GM19240 (cell line): Measurements from ENCODE around the gene SUV39H1.

Source experiments
- DNase-seq: peaks from one replicate; pipeline ENCODE4 v3.0.0; 2011; ENCODE audit warnings: low spot score; ENCODE audit not compliant: insufficient read length

Gene SUV39H1

DNA sequence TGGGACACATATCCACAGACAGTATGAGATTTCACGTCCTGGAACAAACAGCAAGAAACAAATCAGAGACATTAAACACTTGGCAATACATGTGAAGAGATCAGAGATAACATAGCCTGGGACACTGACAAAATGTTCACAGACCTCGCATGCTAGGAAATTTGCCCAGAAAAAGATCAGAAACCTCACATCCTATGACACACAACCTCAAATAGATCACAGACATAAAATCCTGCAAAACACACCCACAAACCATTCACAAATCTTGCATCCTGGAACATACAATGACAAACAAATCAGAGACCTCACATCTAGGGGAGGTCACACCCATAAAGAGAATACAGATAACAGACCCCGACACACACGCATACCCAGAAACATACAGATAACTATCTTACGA lies 18.0 kb downstream of the SUV39H1 start:
- no peak for DNase-seq

DNA sequence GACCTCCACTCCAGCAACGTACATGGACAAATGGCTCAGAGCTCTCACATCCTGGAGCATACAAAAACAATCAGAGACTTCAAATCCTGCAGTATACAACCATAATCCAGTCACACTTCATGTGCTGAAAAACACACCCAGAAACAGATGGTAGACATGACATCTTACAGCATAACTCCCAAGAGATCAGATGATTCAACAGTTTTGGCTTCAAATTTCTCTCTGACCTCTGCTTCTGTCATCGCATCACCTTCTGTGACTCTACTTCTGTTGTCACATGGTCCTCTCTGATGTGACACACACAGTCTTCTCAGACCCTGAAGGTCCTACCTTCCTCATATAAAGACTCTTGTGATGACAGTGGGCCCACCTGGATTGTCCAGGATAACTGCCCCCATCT lies 18.5 kb downstream of the SUV39H1 start:
- no peak for DNase-seq

DNA sequence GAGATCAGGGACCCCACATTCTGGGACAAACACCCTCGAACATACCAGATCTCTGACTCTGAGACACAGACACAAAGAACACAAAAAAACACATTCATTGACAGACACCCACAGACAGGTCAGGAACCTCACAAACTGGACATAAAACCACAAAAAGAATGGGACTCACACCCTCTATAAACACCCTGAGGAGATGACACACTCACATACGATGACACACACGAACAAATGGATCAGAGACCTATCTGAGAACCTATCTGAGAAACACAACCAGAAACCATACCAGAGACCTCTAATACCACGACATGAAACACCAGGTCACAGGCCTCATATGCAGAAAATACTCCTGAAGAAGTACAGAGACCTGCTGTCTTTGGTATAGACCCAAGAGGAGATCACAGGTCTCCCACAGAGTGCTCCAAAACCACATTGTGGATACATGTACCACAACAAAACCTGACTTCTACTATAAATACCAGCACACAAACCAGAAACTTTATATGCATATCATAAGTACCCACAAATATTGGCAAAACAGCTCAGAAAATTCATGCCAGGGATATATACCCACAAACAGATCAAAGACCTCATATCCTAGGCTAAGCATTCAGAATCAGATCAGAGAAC lies 19.5 kb downstream of the SUV39H1 start:
- no peak for DNase-seq

DNA sequence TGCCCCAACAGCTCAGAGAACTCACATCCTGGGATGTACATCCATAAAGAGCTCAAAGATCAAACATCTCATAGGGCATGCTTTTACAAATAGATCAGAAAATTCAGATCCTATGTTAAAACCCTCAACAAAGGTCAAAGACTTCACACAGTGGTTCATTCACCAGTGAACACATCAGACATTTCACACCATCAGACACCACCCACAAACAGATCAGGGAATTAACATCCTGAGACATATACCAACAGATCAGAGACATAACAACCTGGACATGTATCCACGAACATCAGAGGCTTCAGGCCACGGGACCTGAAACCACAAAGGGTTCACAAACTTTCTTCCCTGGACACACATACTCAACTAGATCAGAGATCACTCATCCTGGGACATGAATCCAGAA lies 23.4 kb downstream of the SUV39H1 start:
- DNase-seq = no peak

DNA sequence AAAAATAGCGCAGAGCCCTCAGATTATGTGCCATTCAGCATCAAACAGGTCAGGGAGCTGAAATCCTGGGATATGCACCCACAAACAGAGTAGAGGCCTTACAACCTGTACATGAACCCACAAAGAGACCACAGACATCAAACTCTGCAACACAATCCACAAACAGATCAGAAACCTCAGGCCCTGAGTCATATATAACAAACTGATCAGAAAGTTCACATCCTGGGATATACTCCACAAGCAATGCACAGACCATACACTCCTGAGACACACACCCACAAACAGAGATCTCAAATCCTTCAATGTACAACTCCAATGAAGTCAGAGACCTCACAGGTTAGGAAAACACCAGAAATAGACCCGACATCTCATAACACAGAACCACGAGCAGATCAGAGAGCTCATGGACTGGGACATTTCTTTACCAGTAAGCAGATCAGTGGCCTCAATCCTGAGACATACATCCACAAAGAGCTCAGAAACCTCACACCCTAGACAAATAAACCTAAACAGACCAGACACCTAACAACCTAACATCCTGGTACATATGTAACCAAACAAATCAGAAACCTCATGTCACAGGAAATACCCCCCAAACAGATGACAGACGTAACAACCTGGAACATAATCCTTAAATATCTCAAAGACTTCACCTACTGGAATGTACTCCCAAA lies 24.2 kb downstream of the SUV39H1 start:
- DNase-seq = no peak

DNA sequence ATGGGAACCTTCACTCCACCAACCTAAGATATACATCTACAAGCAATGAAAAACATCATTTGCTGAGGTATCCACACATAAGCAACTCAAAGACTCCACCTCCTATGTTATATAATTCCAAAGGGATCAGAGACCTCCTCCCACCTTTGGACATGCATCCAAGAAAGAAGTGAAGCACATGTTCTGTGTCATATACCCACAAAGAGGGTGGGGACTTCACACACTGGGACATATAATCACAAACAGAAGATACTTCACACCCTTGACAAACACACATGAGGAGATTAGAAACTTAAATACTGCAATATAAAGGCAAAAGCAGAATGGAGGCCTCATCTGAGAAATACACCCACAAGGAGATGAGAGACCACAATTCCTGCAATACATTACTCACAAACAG lies 25.4 kb downstream of the SUV39H1 start:
- DNase-seq = no peak

DNA sequence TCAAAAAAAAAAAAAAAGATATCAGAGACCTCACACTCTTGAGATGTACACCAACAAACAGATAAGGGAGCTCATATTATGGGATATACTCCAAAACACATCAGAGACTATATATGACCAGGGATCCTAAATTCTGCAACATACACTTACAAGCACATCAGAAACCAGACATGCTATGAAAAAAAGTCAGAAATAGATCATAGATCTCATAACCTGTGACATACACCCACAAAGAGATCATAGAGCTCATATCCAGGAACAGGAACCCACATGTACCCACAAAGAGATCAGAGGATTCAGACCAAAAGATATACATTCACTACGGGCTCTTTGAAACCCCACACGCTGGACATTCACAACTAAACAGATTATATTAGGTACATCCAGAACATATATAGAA lies 30.1 kb downstream of the SUV39H1 start:
- DNase-seq = no peak

DNA sequence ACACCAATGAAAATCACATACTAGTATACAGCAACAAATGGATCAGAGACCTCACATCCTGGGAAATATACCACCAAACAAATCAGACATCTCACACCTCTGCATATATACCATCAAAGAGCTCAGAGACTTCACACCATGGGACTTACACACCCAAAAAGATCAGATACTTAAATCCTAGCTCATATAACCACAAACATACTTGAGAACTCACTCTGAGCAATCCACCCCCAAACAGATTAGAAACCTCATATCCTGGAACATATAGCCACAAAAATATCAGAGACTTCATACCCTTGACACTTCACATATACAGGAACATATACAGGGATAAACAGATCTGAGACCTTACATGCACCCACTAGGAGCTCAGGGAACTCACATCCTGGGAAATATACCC lies 32.1 kb downstream of the SUV39H1 start:
- no peak for DNase-seq

DNA sequence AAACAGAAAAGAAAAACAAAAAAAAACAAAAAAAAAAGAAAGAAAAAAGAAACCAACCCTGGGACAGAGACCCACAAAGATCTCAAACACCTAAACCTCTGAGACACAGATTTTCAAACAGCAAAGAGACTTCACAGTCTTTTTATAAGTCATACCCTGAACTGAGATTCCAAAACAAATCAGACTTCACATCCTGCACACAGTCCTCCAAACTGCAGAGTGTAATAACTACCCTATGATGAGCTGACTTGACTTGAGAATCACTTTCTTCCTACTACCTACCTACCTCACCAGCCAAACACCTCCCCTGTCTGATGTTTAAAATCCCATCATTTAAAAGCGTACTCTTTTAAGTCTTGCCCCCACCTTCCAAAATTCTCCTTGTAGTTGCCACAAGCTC lies 39.8 kb downstream of the SUV39H1 start:
- no peak for DNase-seq

DNA sequence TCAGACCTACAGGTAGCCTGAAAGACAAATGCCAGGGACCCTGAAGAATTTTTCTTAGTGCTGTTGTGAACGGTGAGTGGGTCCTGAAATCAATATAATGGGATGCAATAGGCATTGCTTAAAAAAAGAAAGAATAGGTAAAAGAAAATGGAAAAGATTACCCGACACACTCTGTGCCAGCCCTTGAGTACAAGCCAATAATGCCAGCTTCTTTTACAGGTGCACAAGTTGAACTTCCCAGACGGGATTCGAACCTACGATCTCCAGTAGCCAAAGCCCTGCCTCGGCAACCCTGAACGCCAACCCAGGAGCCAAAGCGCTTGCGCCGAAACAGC lies 40.3 kb downstream of the SUV39H1 start:
- no peak for DNase-seq

DNA sequence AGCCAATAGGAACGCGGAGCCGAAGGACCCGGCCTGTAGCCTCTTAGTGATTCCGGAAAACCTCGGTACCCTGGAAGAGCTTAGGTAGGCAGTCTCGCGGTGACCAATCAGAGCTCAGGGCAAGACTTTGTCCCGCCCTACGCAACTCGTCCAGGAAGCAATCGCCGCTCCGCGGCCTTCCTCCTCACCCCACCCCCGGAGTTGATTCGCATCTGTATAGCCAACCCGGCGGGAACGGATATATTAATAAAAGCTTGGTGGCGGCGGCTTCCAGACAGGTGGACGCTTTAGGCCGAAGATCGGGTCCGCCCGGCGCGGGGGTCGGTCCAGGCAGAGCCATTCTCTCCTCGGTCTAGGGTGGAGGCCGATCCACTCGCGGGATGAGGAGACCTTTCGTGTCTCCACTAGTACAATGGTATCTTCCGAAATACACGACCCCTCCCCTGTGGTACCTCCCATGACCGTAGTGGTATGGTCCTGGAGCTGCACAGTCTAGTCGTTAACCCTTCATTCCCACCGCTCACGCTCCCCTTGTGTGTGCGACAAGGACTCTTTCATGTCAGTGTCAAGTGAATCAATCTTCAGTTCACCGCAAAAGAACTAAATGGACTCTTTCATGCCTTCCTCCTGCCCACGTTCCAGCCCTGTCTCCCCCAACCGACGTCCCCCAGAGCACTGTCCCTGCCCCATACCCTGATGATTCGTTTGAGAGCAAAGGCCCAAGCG lies 40.8 kb downstream of the SUV39H1 start:
- DNase-seq = peak; percentile 83

DNA sequence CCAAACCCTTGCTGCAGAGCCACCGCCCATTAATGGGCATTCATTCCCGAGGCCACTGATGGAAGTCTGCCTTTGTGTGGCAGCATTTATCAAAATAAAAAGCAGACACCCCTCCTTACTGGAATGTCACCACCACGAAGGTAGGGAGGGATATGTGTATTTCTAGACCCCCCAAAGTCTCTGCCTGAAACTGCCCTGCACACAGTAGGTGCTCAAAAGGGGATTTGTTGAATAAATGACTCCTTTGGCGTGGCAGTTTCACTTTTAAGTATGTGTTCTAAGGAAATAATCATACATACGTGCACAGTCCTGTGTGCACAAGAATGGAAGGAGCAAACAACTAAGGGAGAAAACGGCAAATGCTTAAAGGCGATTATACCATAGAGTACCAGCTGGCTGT lies 41.4 kb downstream of the SUV39H1 start:
- DNase-seq = no peak

DNA sequence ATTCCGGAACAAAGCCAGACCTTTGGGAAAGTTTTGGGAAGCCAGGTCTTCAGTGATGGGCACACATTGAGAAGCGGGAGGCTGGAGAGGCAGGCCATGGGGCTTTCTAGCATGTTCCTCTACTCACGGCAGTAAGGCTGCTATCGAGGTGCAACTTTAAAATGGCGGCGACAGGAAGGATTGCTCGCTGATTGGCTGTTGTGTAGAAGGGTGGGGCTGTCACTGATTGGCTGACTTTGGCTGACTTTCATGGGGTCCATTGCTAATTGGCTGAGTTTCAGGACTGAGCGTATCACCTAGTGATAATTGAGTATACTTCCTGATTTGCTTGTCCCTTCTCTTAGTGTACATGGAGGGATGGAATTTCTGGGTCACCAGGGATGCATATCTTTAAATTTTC lies 45.3 kb downstream of the SUV39H1 start:
- no peak for DNase-seq

DNA sequence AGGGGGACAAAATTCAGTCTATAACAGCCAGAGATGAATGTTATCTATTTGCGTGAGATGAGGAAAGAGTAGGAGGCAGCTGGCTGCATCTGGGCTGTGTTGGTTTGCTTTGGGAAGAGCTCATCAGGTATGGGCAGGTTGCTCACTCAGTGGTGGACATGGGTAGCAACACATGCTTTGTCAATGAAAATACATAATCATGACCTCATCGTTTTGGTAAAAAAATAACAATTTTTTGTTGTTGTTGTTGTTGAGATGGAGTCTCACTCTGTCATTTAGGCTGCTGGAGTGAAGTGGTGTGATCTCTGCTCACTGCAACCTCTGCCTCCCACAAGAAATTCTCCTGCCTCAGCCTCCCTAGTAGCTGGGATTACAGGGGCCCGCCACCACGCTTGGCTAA lies 48.7 kb downstream of the SUV39H1 start:
- DNase-seq = no peak

DNA sequence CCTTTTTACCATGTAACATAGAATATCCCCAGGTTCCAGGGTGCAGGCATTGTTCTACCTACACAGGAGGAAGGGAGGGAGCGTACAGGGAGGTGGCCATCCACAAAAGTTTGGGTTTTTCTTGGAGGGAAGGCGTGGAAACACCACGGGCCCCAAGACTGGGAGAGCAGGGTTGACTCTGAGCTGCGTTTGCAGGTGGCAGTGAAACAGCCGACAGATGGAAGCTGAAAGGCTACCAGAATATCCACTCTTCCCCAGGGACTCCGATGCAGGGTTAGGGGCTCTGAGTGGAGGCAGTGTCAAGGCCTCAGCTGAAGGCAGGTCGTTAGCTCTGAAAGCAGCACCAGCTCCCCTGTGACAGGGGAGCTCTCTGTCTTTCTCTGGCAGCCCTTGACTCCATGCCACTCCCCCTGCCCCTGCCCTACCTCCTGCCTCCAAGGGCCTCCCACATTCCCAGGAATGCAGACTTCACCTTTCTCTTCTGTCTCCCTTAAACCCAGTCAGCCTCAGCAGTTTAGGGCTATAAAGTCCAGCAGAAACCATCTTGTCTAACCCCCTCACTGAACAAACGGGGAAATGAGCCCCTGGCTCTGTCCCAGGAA lies 51.0 kb downstream of the SUV39H1 start:
- DNase-seq = no peak

DNA sequence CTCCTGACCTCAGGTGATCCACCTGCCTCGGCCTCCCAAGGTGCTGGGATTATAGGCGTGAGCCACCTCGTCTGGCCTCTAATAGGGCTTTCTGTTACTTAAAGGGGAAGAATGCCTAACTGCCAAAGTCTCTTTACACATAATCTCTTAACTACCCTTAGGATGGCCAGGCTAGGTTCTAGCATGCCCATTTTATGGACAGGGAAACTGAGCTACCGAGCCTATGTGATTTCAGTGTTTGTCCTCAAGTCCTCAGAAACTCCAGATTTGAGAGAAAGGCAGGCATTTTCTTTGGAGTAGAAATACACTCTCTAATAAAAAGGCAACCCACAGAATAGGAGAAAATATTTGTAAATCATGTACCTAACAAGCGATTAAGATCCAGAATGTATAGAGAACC lies 52.6 kb downstream of the SUV39H1 start:
- DNase-seq = no peak

DNA sequence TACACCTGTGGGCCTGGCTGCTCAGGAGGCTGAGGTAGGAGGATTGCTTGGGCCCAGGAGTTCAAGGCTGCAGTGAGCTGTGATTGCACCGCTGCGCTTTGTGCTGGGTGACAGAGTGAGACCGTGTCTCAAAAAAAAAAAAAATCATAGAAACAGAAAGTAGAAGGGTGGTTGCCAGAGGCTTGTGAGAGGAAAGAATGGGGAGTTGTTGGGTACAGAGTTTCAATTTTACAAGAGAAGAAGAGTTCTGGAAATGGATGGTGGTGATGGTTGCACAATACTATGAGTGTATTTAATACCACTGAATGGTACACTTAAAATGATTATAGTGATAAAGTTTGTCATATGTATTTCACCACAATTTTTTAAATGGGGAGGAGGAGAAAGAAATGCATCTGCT lies 54.8 kb downstream of the SUV39H1 start:
- DNase-seq = no peak

DNA sequence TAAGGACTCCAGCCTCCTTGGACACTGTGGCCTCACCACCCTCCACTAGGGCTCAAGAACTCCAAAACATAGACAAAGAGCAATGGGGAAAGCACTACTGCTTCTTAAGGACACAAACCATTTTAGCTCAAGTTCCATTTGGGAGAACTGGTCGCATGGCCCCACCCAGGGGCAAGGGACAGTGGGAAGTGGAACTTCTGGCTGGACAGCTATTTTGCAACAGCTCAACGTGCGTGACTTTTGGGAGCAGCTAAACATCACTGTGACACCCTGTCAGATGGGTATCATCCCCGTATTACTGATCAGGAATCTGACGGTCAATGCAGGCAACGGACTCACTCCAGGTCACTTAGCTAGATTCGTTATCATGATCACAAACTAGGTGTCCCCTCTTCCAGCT lies 56.0 kb downstream of the SUV39H1 start:
- DNase-seq = no peak

DNA sequence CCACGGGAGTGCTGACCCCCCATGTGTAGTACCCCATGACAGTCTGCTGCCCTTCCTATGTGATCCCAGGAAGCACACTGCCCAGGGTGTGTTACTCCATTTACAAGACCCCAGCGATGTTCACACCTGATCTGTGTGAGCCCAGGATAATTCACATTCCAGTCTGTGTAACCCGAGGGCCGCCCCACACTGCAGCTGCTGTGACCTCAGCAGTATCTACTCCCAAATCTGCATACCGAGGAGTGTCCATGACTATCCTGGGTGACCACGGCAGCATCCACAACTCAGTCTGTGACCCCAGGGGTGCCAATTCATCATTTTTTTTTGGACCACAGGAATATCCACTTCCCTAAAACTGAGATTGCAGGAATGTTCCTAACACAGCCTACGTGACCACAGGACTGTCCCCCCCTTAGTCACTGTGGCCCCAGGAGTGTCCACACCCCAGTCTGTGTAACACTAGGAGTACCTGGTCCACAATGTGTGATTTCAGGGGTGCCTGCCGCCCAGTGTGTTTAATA lies 57.2 kb downstream of the SUV39H1 start:
- DNase-seq = no peak

DNA sequence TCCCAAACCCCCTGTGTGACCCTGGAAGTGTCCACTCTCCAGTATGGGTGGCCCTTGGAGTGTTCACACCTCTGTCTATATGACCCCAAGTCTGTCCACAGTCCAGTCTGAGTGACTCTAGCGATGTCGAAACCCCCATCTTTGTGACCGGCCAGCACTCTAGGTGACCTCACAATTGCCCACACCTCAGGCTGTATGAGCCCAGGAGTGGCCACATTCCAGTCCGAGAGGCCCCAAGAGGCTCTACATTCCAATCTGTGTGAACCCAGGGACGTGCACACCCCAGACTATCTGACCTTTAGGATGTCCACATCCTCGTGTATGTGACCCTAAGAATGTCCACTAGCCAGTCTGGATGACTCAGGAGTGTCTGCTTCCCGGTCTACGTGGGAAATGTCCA lies 57.7 kb downstream of the SUV39H1 start:
- DNase-seq = no peak
